Astrocyte of the cerebellum (primary cell): ENCODE results near the gene EXOG.

Experiments
- DNase-seq: peaks from one replicate; pipeline ENCODE4 v3.0.0-alpha.2; 2011; ENCODE audit warnings: low read depth
- H3K4me3 ChIP-seq: 2 replicates; pipeline ENCODE4 v1.5.1; 2011; ENCODE audit warnings: mild to moderate bottlenecking, low read depth, low read length, moderate library complexity
- CTCF ChIP-seq: IDR thresholded peaks from 2 replicates; pipeline ENCODE4 v1.5.1; 2012; ENCODE audit warnings: low read length, low read depth, moderate library complexity, mild to moderate bottlenecking; ENCODE audit errors: missing control alignments
- in situ Hi-C: cut with HindIII; loops from 2 replicates; pipeline ENCODE4 v1.10.0; 2017; ENCODE audit warnings: low sequenced_read_pairs

The EXOG gene

DNA sequence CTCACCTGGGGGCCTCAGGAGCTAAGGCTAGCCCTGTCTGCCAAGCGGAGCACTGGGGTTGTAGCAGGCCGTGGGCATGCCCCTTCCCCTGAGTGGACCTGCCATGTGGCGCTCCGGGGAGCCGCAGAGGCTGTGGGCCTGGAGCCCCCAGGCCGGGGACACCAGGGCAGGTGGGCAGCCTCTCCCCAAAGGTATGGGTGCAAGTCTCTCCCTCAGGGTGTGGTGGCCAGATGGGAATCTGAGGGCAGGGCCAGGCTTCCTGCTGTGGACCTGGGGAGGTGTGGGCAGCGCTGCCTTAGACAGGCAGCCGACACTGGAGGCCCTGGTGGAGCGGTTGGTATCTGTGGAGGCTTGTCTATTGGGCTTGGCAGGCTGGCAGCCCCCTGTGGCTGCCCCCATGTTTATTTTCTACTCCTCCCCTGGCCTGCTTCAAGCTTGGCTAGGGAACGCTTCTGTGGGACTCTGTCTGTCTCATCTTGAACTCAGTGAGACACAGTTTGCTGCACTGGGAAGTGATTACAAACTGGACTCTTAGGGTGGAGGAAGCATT lies 36.6 kb upstream of the EXOG start:
- DNase-seq, result no peak
- no peak for TF ChIP-seq CTCF
- H3K4me3 ChIP-seq, result no peak overlapping the region
- in situ Hi-C loops, result no loop called here

DNA sequence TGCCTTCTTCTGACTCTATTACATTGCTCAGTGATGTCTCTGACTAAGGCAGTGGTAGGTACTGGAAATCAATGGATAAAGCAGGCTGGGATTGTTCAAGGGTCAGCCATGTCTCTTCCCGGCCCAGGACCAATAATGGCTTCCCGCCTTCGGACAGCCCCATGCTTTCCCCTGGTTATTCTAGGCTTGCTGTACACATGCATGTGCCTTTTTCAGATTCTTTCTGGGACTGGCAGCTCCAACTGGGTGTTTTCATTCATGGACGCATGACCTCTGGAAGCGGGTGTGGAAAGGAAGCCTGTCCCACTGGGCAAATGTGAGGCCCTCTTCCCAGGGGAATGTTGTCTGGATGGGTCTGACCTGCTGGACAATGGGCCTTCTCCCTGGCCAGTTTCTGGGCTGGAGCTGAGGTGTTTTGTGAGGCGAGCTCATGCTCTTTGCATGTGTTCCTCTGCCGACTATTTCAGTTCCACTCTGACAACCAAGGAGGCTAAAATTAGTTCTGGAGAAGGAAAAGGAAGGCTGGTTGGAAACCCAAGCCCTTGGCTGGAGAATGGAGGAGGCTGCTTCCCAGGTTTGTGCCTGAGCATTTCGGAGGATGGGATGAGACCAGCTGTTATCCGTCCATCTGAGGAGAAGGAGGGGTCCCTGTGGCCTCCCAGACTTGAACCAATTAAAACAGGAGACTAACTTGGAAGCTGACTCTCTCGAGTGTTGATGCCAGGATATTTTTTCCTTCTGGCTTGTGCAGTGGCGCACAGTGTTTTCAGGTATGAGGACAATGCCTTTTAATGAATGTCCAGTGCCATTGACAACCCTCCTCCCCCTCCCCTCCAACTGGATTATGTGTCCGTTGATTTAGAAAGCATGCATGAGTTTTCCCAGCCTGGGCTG lies 35.5 kb upstream of the EXOG start:
- no peak for DNase-seq
- TF ChIP-seq CTCF, result no peak
- H3K4me3 ChIP-seq, result no peak overlapping the region
- in situ Hi-C loops, result no loop called here

DNA sequence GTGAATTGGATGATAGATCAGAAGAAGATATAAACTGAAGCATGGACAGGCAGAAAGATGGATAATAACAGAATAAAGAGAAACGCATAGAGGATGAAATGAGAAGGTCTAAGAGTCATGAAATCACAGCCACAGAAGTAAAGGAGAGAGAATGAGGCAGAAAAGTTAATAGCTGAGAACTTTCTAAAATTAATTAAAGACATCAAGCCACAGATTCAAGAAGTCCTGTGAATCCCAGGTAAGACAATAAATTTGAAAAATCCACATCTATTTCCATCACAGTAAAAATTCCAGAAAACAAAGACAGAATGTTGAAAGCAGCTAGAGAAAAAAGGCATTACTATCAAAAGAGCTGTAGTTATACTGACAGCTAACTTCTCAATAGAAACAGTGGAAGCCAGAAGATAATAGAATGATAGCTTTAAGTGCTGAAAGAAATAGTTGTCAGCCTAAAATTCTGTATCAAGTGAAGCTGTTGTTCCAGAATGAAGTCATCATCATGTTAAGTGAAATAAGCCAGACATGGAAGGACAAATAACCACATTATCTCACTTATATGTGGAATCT lies 30.5 kb upstream of the EXOG start:
- TF ChIP-seq CTCF, result no peak
- in situ Hi-C loops, result no loop called here
- H3K4me3 ChIP-seq, result no peak overlapping the region
- DNase-seq, result no peak

DNA sequence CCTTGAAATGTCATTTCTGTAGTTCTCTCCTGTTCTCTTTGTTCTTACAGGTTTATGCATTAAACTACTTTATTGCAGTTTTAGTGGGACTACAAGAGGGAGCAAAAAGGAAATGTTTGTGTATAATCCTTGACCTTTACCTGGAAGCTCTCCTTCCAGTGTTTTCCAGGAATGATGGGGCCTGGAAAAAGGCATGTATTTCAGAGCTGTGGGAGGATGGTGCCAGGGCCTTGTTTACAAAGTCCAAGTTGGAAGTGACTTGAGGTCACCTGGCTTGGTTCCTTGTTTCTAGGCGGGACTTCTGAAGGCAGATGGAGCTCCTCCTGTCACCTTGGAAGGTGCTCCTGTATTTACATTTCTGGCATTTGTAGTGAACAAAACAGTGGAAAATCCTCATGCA lies 27.4 kb upstream of the EXOG start:
- no peak overlapping the region for H3K4me3 ChIP-seq
- in situ Hi-C loops, result no loop called here
- TF ChIP-seq CTCF, result no peak
- DNase-seq, result no peak

DNA sequence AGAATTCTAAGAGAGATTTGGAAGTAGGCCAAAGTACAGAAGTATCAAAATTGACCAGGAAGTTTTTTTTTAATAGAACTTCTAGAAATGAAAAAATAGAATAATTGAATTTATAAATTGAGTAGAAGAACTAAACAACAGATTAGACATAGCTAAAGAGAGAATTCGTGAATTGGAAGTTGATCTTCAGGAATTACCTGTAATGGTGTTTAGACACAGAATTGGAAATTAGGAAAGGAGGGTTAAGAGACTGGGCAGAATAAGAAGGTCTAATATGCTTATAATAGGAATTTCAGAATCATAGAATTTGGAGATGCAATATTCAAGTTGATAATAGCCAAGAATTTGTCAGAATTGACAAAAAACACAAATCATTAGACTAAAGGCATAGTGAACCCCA lies 26.3 kb upstream of the EXOG start:
- DNase-seq, result no peak
- H3K4me3 ChIP-seq, result no peak overlapping the region
- in situ Hi-C loops, result no loop called here
- TF ChIP-seq CTCF, result no peak

DNA sequence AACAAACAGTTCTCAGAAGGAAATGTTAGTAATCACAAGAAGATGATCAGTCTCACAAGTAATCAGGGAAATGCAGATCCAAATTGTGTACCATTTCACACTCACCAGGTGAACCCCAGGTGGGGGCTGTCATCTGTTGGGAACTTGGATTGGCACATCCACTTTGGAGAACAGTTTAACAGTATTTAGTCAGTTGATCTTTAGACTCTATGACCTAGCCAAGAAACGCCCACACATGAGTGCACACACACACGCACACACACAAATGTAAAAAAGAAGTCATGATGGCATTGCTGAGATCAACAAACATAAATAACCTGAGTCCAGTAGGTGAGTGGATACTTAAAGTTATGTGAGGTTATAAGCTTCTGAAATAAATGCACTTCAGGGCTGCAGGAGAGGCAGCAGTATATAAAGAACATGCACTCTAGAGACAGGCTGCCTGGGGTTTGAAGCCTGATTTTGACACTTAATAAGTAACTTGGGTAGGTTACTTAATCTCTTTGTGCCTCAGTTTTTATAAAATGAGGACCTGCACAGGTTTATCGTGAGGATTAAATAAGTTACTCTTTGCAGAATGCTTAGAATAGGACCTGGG lies 24.8 kb upstream of the EXOG start:
- DNase-seq, result no peak
- no peak overlapping the region for H3K4me3 ChIP-seq
- in situ Hi-C loops, result no loop called here
- TF ChIP-seq CTCF, result no peak
